ENCODE results near the gene WWOX.
A peak's percentile ranks its signal among the peaks of the same experiment; 100 is the strongest.

The WWOX gene

GRCh38 chr16:78176435-78176834 is 77.0 kb downstream of the WWOX start:
- DNase-seq (ENCODE audit: low read depth), result no peak
- no peak overlapping the region for H3K4me3 ChIP-seq (ENCODE audit: low read length)
- TF ChIP-seq CTCF (IDR thresholded peaks at IDR 0.05; ENCODE audit: insufficient read depth, low read depth, low read length, missing control alignments), result no peak

GRCh38 chr16:78177218-78177617 is 77.8 kb downstream of the WWOX start:
- H3K4me3 ChIP-seq (ENCODE audit: low read length), result no peak overlapping the region
- TF ChIP-seq CTCF (IDR thresholded peaks at IDR 0.05; ENCODE audit: insufficient read depth, low read depth, low read length, missing control alignments), result no peak
- no peak for DNase-seq (ENCODE audit: low read depth)

- no peak overlapping the region for H3K4me3 ChIP-seq (ENCODE audit: low read length)
- TF ChIP-seq CTCF (IDR thresholded peaks at IDR 0.05; ENCODE audit: insufficient read depth, low read depth, low read length, missing control alignments), result no peak
- peak; percentile 10 for DNase-seq (ENCODE audit: low read depth)
Observed at GRCh38 chr16:78177987-78178386, 78.5 kb downstream of the WWOX start.

GRCh38 chr16:78179666-78180065 is 80.2 kb downstream of the WWOX start:
- DNase-seq (ENCODE audit: low read depth), result no peak
- no peak for TF ChIP-seq CTCF (IDR thresholded peaks at IDR 0.05; ENCODE audit: insufficient read depth, low read depth, low read length, missing control alignments)
- no peak overlapping the region for H3K4me3 ChIP-seq (ENCODE audit: low read length)

GRCh38 chr16:78180349-78180748 is 80.9 kb downstream of the WWOX start:
- no peak overlapping the region for H3K4me3 ChIP-seq (ENCODE audit: low read length)
- no peak for TF ChIP-seq CTCF (IDR thresholded peaks at IDR 0.05; ENCODE audit: insufficient read depth, low read depth, low read length, missing control alignments)
- DNase-seq (ENCODE audit: low read depth), result no peak

GRCh38 chr16:78183437-78184237 is 84.2 kb downstream of the WWOX start:
- no peak for DNase-seq (ENCODE audit: low read depth)
- TF ChIP-seq CTCF (IDR thresholded peaks at IDR 0.05; ENCODE audit: insufficient read depth, low read depth, low read length, missing control alignments), result no peak
- no peak overlapping the region for H3K4me3 ChIP-seq (ENCODE audit: low read length)

Measured in epithelial cell of esophagus (primary cell).